ENCODE data around the gene NANOS2.
A peak's percentile ranks its signal among the peaks of the same experiment; 100 is the strongest.

Gene NANOS2

GRCh38 chr19:45913874-45914830 is at the start of gene NANOS2:
Gene NANOS2 (minus strand): TSS chr19:45914778. CDS start chr19:45914693, 85 bp downstream.
- DNase-seq (ENCODE audit: low read depth, low spot score), result peak; percentile 25

GRCh38 chr19:45962021-45962420 is 47.4 kb upstream of the NANOS2 start:
- DNase-seq (ENCODE audit: low read depth, low spot score), result no peak

GRCh38 chr19:45960595-45961235 is 46.1 kb upstream of the NANOS2 start:
- peak; percentile 23 for DNase-seq (ENCODE audit: low read depth, low spot score)

GRCh38 chr19:45959517-45960025 is 45.0 kb upstream of the NANOS2 start:
- no peak for DNase-seq (ENCODE audit: low read depth, low spot score)

- DNase-seq (ENCODE audit: low read depth, low spot score), result peak; percentile 85
These were observed 44.4 kb upstream of the NANOS2 start for GRCh38 chr19:45958769-45959516.

- no peak for DNase-seq (ENCODE audit: low read depth, low spot score)
These were observed 43.7 kb upstream of the NANOS2 start for GRCh38 chr19:45958320-45958719.

- DNase-seq (ENCODE audit: low read depth, low spot score), result peak; percentile 93
These were observed 41.5 kb upstream of the NANOS2 start for GRCh38 chr19:45955905-45956608.

GRCh38 chr19:45954156-45954555 is 39.6 kb upstream of the NANOS2 start:
- DNase-seq (ENCODE audit: low read depth, low spot score), result peak; percentile 78

- DNase-seq (ENCODE audit: low read depth, low spot score), result peak; percentile 57
These were observed 39.1 kb upstream of the NANOS2 start for GRCh38 chr19:45953676-45954075.

- peak; percentile 70 for DNase-seq (ENCODE audit: low read depth, low spot score)
These were observed 38.3 kb upstream of the NANOS2 start for GRCh38 chr19:45952686-45953505.

- no peak for DNase-seq (ENCODE audit: low read depth, low spot score)
These were observed 37.7 kb upstream of the NANOS2 start for GRCh38 chr19:45952341-45952685.

- DNase-seq (ENCODE audit: low read depth, low spot score), result peak; percentile 84
These were observed 33.3 kb upstream of the NANOS2 start for GRCh38 chr19:45947926-45948325.

- DNase-seq (ENCODE audit: low read depth, low spot score), result no peak
These were observed 25.9 kb upstream of the NANOS2 start for GRCh38 chr19:45940515-45940805.

- no peak for DNase-seq (ENCODE audit: low read depth, low spot score)
These were observed 25.4 kb upstream of the NANOS2 start for GRCh38 chr19:45939792-45940514.

- DNase-seq (ENCODE audit: low read depth, low spot score), result no peak
These were observed 24.2 kb upstream of the NANOS2 start for GRCh38 chr19:45938733-45939319.

GRCh38 chr19:45935267-45935666 is 20.7 kb upstream of the NANOS2 start:
- no peak for DNase-seq (ENCODE audit: low read depth, low spot score)

GRCh38 chr19:45934551-45935230 is 20.1 kb upstream of the NANOS2 start:
- DNase-seq (ENCODE audit: low read depth, low spot score), result no peak

GRCh38 chr19:45933759-45934158 is 19.2 kb upstream of the NANOS2 start:
- no peak for DNase-seq (ENCODE audit: low read depth, low spot score)

- DNase-seq (ENCODE audit: low read depth, low spot score), result no peak
These were observed 16.5 kb upstream of the NANOS2 start for GRCh38 chr19:45931055-45931454.

Measured in astrocyte of the hippocampus (primary cell).